ENCODE measurements around the gene RBFOX2. TPM values are rescaled to one million over a fixed set of nuclear protein-coding genes. Genes with fewer than 3 reads are reported as not detected.
A peak's percentile ranks its signal among the peaks of the same experiment; 100 is the strongest.

The RBFOX2 gene
- total and polyA plus RNA-seq, 2 donors (not counting 3 experiments of a cell fraction or from before 2014, with no cell fraction given), result 125 to 142 TPM

GRCh38 chr22:35835267-35835997, 193.2 kb downstream of the RBFOX2 start:
- peak overlapping the region; percentile 9 to 80 (median 40) for H3K4me3 ChIP-seq (replicated peaks in 1 of 3; ENCODE audit: insufficient read depth in 1 of 3, low read depth in 1 of 3, low read length in 3 of 3)
- TF ChIP-seq GATA2 (IDR thresholded peaks at IDR 0.05; ENCODE audit: insufficient read depth, insufficient read length, low read depth, low read length), result no peak
- TF ChIP-seq FOS (IDR thresholded peaks at IDR 0.05; ENCODE audit: borderline replicate concordance, insufficient read depth, low read length), result peak; percentile 68
- TF ChIP-seq, protein P1, sequence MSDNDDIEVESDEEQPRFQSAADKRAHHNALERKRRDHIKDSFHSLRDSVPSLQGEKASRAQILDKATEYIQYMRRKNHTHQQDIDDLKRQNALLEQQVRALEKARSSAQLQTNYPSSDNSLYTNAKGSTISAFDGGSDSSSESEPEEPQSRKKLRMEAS (IDR thresholded peaks at IDR 0.05; ENCODE audit: insufficient read depth, insufficient read length), result no peak
- TF ChIP-seq EZH2 (IDR thresholded peaks at IDR 0.05; ENCODE audit: borderline replicate concordance, low read depth, low read length, severe bottlenecking), result no peak
- peak; percentile 23 for TF ChIP-seq JUN (IDR thresholded peaks at IDR 0.05; ENCODE audit: borderline replicate concordance, insufficient read depth, insufficient read length, low read depth)
- no peaks in the 10 kb centered on the region for H3K27me3 ChIP-seq (ENCODE audit: control insufficient read depth in 2 of 2, insufficient read depth in 2 of 2, low read length in 2 of 2)
- peaks cover 48% of the 10 kb centered on the region for H3K4me1 ChIP-seq (ENCODE audit: control insufficient read depth, extremely low read depth, insufficient read depth, low read length)
- dilution Hi-C loops (cut with MboI; ENCODE audit: extremely low pct_ligation_motif_present, low sequenced_read_pairs), result no loop called here
- H2AFZ ChIP-seq (ENCODE audit: low read depth, low read length), result no peak overlapping the region
- intact Hi-C loops (cut with micrococcal nuclease), result loop anchor here (5.0 kb wide), 4 partner anchors 68 to 232 kb away; partner anchors contain the start of gene RBFOX2
- no peaks in the 10 kb centered on the region for H3K9me3 ChIP-seq (replicated peaks; ENCODE audit: control insufficient read depth, insufficient read depth, low read length)
- peak overlapping the region; percentile 74 for H3K27ac ChIP-seq (ENCODE audit: insufficient read depth, low read depth, low read length)
- no peaks in the 10 kb centered on the region for H3K9me1 ChIP-seq (replicated peaks; ENCODE audit: control insufficient read depth, extremely low read depth, insufficient read depth, low read length)
- no peaks in the 10 kb centered on the region for H3K36me3 ChIP-seq (ENCODE audit: control insufficient read depth in 2 of 2, extremely low read depth in 1 of 2, insufficient read depth in 2 of 2, low read length in 2 of 2)
- peaks cover 84% of the 10 kb centered on the region for H3K79me2 ChIP-seq (ENCODE audit: control insufficient read depth, insufficient read depth, low read length)
- H3K4me2 ChIP-seq (ENCODE audit: insufficient read depth, low read length), result peak overlapping the region; percentile 68
- FAIRE-seq, result no peak
- ChIA-PET POLR2A (interaction anchor here (0.6 to 1.0 kb wide), 3 partner anchors 50 to 151 kb away, joined by 3 to 10 read pairs (median 3); no protein-coding TSS in a partner anchor), CTCF (interaction anchor here (0.7 to 3.7 kb wide), 13 partner anchors 57 to 405 kb away, joined by 3 to 23 read pairs (median 4); no protein-coding TSS in a partner anchor)
- no peaks in the 10 kb centered on the region for H4K20me1 ChIP-seq (replicated peaks; ENCODE audit: control insufficient read depth, extremely low read depth, insufficient read depth, low read length)
- H3K9ac ChIP-seq (replicated peaks; ENCODE audit: extremely low read depth, insufficient read depth, low read length), result peak overlapping the region; percentile 68
- BruUV-seq (replicated peaks), result no TSS peak
- peak; percentile 67 for DNase-seq (ENCODE audit: low read depth, low spot score)

DNA sequence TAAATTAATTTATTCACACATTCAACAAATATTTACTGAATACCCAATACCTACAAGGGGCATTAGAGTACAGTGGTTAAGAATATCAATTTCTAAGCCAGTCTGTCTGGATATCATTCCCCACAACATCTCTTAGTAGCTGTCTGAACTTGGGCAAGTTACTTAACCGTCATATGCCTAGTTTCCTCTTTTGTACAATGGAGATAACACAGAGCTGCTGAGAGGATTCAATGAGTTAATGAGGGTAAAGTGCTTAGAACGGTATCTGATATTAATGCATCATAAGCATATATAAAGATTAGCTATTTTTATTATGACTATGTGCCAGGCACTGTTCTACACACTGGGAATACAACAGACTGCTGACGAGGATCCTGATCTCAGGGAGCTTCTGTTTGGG, 194.6 kb downstream of the RBFOX2 start:
- Histone ChIP-seq H3K36me3 (ENCODE audit: control insufficient read depth in 2 of 2, extremely low read depth in 1 of 2, insufficient read depth in 2 of 2, low read length in 2 of 2) (no peaks in the 10 kb centered on the region), H3K4me1 (ENCODE audit: control insufficient read depth, extremely low read depth, insufficient read depth, low read length) (peaks cover 44% of the 10 kb centered on the region), H3K9me1 (replicated peaks; ENCODE audit: control insufficient read depth, extremely low read depth, insufficient read depth, low read length) (no peaks in the 10 kb centered on the region), H3K4me3 (replicated peaks in 1 of 3; ENCODE audit: insufficient read depth in 1 of 3, low read depth in 1 of 3, low read length in 3 of 3) (no peak overlapping the region), H4K20me1 (replicated peaks; ENCODE audit: control insufficient read depth, extremely low read depth, insufficient read depth, low read length) (no peaks in the 10 kb centered on the region), H3K79me2 (ENCODE audit: control insufficient read depth, insufficient read depth, low read length) (peaks cover 89% of the 10 kb centered on the region), H3K4me2 (ENCODE audit: insufficient read depth, low read length) (peak overlapping the region; percentile 68), H3K27ac (ENCODE audit: insufficient read depth, low read depth, low read length) (no peak overlapping the region), H3K9me3 (replicated peaks; ENCODE audit: control insufficient read depth, insufficient read depth, low read length) (no peaks in the 10 kb centered on the region), H3K9ac (replicated peaks; ENCODE audit: extremely low read depth, insufficient read depth, low read length) (no peak overlapping the region), H2AFZ (ENCODE audit: low read depth, low read length) (no peak overlapping the region), H3K27me3 (ENCODE audit: control insufficient read depth in 2 of 2, insufficient read depth in 2 of 2, low read length in 2 of 2) (no peaks in the 10 kb centered on the region)
- BruUV-seq (replicated peaks), result no TSS peak
- CTCF ChIA-PET, result interaction anchor here (0.8 to 2.2 kb wide), 5 partner anchors 13 to 403 kb away, joined by 3 to 6 read pairs (median 3); no protein-coding TSS in a partner anchor
- POLR2A ChIA-PET, result no interaction called here
- DNase-seq (ENCODE audit: low read depth, low spot score), result peak; percentile 10
- FAIRE-seq, result no peak
- intact Hi-C loops (cut with micrococcal nuclease) (no loop called here), dilution Hi-C loops (cut with MboI; ENCODE audit: extremely low pct_ligation_motif_present, low sequenced_read_pairs) (no loop called here)
- TF ChIP-seq, protein P2, sequence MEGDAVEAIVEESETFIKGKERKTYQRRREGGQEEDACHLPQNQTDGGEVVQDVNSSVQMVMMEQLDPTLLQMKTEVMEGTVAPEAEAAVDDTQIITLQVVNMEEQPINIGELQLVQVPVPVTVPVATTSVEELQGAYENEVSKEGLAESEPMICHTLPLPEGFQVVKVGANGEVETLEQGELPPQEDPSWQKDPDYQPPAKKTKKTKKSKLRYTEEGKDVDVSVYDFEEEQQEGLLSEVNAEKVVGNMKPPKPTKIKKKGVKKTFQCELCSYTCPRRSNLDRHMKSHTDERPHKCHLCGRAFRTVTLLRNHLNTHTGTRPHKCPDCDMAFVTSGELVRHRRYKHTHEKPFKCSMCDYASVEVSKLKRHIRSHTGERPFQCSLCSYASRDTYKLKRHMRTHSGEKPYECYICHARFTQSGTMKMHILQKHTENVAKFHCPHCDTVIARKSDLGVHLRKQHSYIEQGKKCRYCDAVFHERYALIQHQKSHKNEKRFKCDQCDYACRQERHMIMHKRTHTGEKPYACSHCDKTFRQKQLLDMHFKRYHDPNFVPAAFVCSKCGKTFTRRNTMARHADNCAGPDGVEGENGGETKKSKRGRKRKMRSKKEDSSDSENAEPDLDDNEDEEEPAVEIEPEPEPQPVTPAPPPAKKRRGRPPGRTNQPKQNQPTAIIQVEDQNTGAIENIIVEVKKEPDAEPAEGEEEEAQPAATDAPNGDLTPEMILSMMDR (IDR thresholded peaks at IDR 0.05; ENCODE audit: extremely low read depth in 1 of 2, insufficient read depth in 1 of 2, low read depth in 1 of 2, low read length in 2 of 2), result no peak
- TF ChIP-seq EZH2 (IDR thresholded peaks at IDR 0.05; ENCODE audit: borderline replicate concordance, low read depth, low read length, severe bottlenecking) (no peak), JUN (IDR thresholded peaks at IDR 0.05; ENCODE audit: borderline replicate concordance, insufficient read depth, insufficient read length, low read depth) (no peak), MYC (IDR thresholded peaks at IDR 0.05; ENCODE audit: low read depth, low read length) (no peak), GATA2 (IDR thresholded peaks at IDR 0.05; ENCODE audit: insufficient read depth, insufficient read length, low read depth, low read length) (no peak), POLR2AphosphoS5 (IDR thresholded peaks at IDR 0.05; ENCODE audit: insufficient read depth, low read depth, low read length) (no peak), POLR2A (IDR thresholded peaks at IDR 0.05; ENCODE audit: low read depth, low read length) (no peak), FOS (IDR thresholded peaks at IDR 0.05; ENCODE audit: borderline replicate concordance, insufficient read depth, low read length) (no peak)
- TF ChIP-seq, protein P1 (IDR thresholded peaks at IDR 0.05; ENCODE audit: insufficient read depth, insufficient read length), result no peak
